HL-60/S4 treated with phorbol 12-myristate 13-acetate at 8.2 ng/mL for 4 days and 3 days (cell line): ENCODE measurements around the gene AFMID.
"Not testable (repeated sequence)": the region's sequence is repeated elsewhere in the genome, so short reads cannot be mapped to it uniquely, and the experiment has no call there.

Experiments
- in situ Hi-C: fragments of 300-500 bp; cut with MboI; formaldehyde crosslinking; loops from 2 replicates; pipeline ENCODE4 v1.15.0; 2022; ENCODE audit warnings: low sequenced_read_pairs

The AFMID gene

GRCh38 chr17:78252701-78253635 is 65.8 kb downstream of the AFMID start:
- in situ Hi-C loops = no loop called here

- in situ Hi-C loops = not testable (repeated sequence)
Measured at GRCh38 chr17:78253636-78253945, 66.4 kb downstream of the AFMID start.

- in situ Hi-C loops = no loop called here
Measured at GRCh38 chr17:78253946-78254672, 66.9 kb downstream of the AFMID start.

- in situ Hi-C loops = no loop called here
Measured at GRCh38 chr17:78255029-78255656, 68.0 kb downstream of the AFMID start.

GRCh38 chr17:78255953-78256706 is 69.0 kb downstream of the AFMID start:
- in situ Hi-C loops = no loop called here

- in situ Hi-C loops = no loop called here
Measured at GRCh38 chr17:78256707-78257591, 69.8 kb downstream of the AFMID start.
